HepG2 (cell line): Measurements from ENCODE around the gene FASTKD1. TPM values are rescaled to one million over a fixed set of nuclear protein-coding genes. Genes with fewer than 3 reads are reported as not detected.

Source experiments
- ATAC-seq: fragments of 200-7000 bp; cut with Tn5 transposase; 3 replicates; pipeline ENCODE4 v1.9.1; 2020; ENCODE audit warnings: mild to moderate bottlenecking, moderate library complexity
- BruUV-seq: library from RNA; stranded (reverse); fragments of 400-500 nt; replicated peaks from 2 replicates; lab custom pipeline; 2021; lab: Mats Ljungman, UMichigan
- CTCF ChIA-PET: fragments of 300-600 bp; formaldehyde crosslinking; extraction: SDS; loops from one replicate; lab custom pipeline; 2021; ENCODE audit warnings: low total read pairs, inconsistent platforms, low intra/inter-chr PET ratio; lab: Yijun Ruan, JAX
- POLR2A ChIA-PET: fragments of 350-600 bp; sonication (Branson Sonifier 250); formaldehyde crosslinking; loops from one replicate; lab custom pipeline; 2020; ENCODE audit warnings: antibody characterized with exemption, inconsistent platforms; lab: Yijun Ruan, JAX
- DNase-seq: peaks from one replicate; pipeline ENCODE4 v3.0.0-alpha.2; 2015; ENCODE audit warnings: low spot score
- FAIRE-seq: peaks from 3 replicates; lab custom pipeline; 2011; peaks lifted over from hg19 to GRCh38; lab: Jason Lieb, UNC
- H2AFZ ChIP-seq: one replicate; pipeline ENCODE4 v1.6.1; 2011; ENCODE audit warnings: low read length, inconsistent platforms
- H3K27ac ChIP-seq: fragments of 300-600 bp; 3 replicates; pipeline ENCODE4 v1.8.0; 2011; ENCODE audit warnings: mixed run types, mild to moderate bottlenecking, mixed read lengths, low read length, inconsistent platforms; ENCODE audit not compliant: insufficient read depth; ENCODE audit errors: extremely low read length
- H3K27me3 ChIP-seq, 2 experiments: fragments of 200-600 bp in 1 of 2; 2 replicates in 1 of 2; 3 replicates in 1 of 2; pipeline versions ENCODE4 v1.6.0 to v1.8.0; 2011; ENCODE audit warnings: low read length in 2 of 2, mild to moderate bottlenecking in 2 of 2, moderate library complexity in 2 of 2, inconsistent platforms in 1 of 2; ENCODE audit not compliant: insufficient read depth in 2 of 2, control insufficient read depth in 1 of 2
- H3K36me3 ChIP-seq, 2 experiments: fragments of 200-600 bp in 1 of 2; replicated peaks in 1 of 2; 2 replicates in 1 of 2; 3 replicates in 1 of 2; pipeline versions ENCODE4 v1.5.1 to v1.8.0; 2011; ENCODE audit warnings: low read length in 2 of 2, inconsistent platforms in 1 of 2; ENCODE audit not compliant: insufficient read depth in 2 of 2, control insufficient read depth in 1 of 2
- H3K4me1 ChIP-seq: 2 replicates; pipeline ENCODE4 v1.5.1; 2012; ENCODE audit warnings: low read length, inconsistent platforms; ENCODE audit not compliant: insufficient read depth
- H3K4me2 ChIP-seq: 2 replicates; pipeline ENCODE4 v1.6.0; 2011; ENCODE audit warnings: low read depth, low read length, inconsistent platforms
- H3K4me3 ChIP-seq, 3 experiments: fragments of 200-600 bp in 1 of 3; sonication (generic), shearing (Covaris generic) in 1 of 3; replicated peaks in 1 of 3; 2 replicates each; pipeline ENCODE4 v1.5.1; 2011 to 2016; ENCODE audit warnings: low read length in 3 of 3, inconsistent platforms in 2 of 3, low read depth in 2 of 3, mild to moderate bottlenecking in 2 of 3, control low read depth in 1 of 3, mixed read lengths in 1 of 3; ENCODE audit not compliant: insufficient read depth in 1 of 3
- H3K79me2 ChIP-seq: one replicate; pipeline ENCODE4 v1.6.1; 2011; ENCODE audit warnings: low read length, inconsistent platforms; ENCODE audit not compliant: insufficient read depth
- H3K9ac ChIP-seq: 2 replicates; pipeline ENCODE4 v1.6.0; 2011; ENCODE audit warnings: mild to moderate bottlenecking, low read depth, low read length, inconsistent platforms; ENCODE audit not compliant: insufficient read depth
- H3K9me3 ChIP-seq: 2 replicates; pipeline ENCODE4 v1.5.1; 2012; ENCODE audit warnings: mild to moderate bottlenecking, low read length
- H4K20me1 ChIP-seq: 2 replicates; pipeline ENCODE4 v1.6.0; 2011; ENCODE audit warnings: inconsistent platforms, mild to moderate bottlenecking, low read length, moderate library complexity; ENCODE audit not compliant: insufficient read depth
- ARID2 ChIP-seq: sonication (generic); formaldehyde crosslinking; IDR thresholded peaks from 2 replicates; pipeline ENCODE4 v1.8.1; 2022; ENCODE audit warnings: mild to moderate bottlenecking, missing genetic modification reagents, borderline replicate concordance
- DRAP1 ChIP-seq: IDR thresholded peaks from 2 replicates; pipeline ENCODE4 v1.6.1; 2016; ENCODE audit warnings: missing genetic modification reagents, missing compliant biosample characterization
- ELF3 ChIP-seq: IDR thresholded peaks from 2 replicates; pipeline ENCODE4 v1.6.1; 2016; ENCODE audit warnings: missing genetic modification reagents, missing compliant biosample characterization
- HCFC1 ChIP-seq: fragments of 150-350 bp; IDR thresholded peaks from 2 replicates; pipeline ENCODE4 v1.6.1; 2014; ENCODE audit warnings: low read depth, low read length
- HMGXB3 ChIP-seq: sonication (generic); formaldehyde crosslinking; IDR thresholded peaks from 2 replicates; pipeline ENCODE4 v1.4.0; 2020; ENCODE audit warnings: missing genetic modification reagents, borderline replicate concordance
- HNRNPLL ChIP-seq: fragments of 200-400 bp; formaldehyde crosslinking; IDR thresholded peaks from 2 replicates; pipeline ENCODE4 v1.6.1; 2017; ENCODE audit warnings: mild to moderate bottlenecking, low read depth, low read length; ENCODE audit not compliant: poor library complexity, severe bottlenecking
- NRL ChIP-seq: sonication (generic); formaldehyde crosslinking; IDR thresholded peaks from 2 replicates; pipeline ENCODE4 v1.5.0; 2020; ENCODE audit warnings: missing genetic modification reagents, mild to moderate bottlenecking, moderate library complexity, borderline replicate concordance
- PAF1 ChIP-seq: IDR thresholded peaks from 2 replicates; pipeline ENCODE4 v1.6.1; 2016; ENCODE audit warnings: missing genetic modification reagents, missing compliant biosample characterization
- RFXAP ChIP-seq: sonication (generic); formaldehyde crosslinking; IDR thresholded peaks from 2 replicates; pipeline ENCODE4 v1.4.0; 2020; ENCODE audit warnings: missing genetic modification reagents, borderline replicate concordance
- TIGD3 ChIP-seq: sonication (generic); formaldehyde crosslinking; IDR thresholded peaks from 2 replicates; pipeline ENCODE4 v1.5.1; 2020; ENCODE audit warnings: mild to moderate bottlenecking, missing genetic modification reagents, borderline replicate concordance
- TRIM22 ChIP-seq: fragments of 450-650 bp; IDR thresholded peaks from 2 replicates; pipeline ENCODE4 v1.6.1; 2017
- U2AF2 ChIP-seq: fragments of 200-400 bp; formaldehyde crosslinking; IDR thresholded peaks from 2 replicates; pipeline ENCODE4 v1.6.1; 2017; ENCODE audit warnings: low read depth, mild to moderate bottlenecking, low read length
- ZNF512 ChIP-seq: sonication (generic); formaldehyde crosslinking; IDR thresholded peaks from 2 replicates; pipeline ENCODE4 v1.4.0; 2020; ENCODE audit warnings: mild to moderate bottlenecking, missing genetic modification reagents
- WGBS: methylation state at CpG from one replicate; pipeline ENCODE4 v1.1.6; 2017; ENCODE audit warnings: low lambda C conversion rate; 5-methylcytosine and 5-hydroxymethylcytosine counted together
- in situ Hi-C: cut with HindIII; loops from 2 replicates; pipeline ENCODE4 v1.10.0; 2017; ENCODE audit warnings: low pct_unique_long_range_greater_than_20kb; ENCODE audit not compliant: extremely low pct_ligation_motif_present
- intact Hi-C: fragments of 100-400 bp; cut with micrococcal nuclease; formaldehyde crosslinking; loops from one replicate; pipeline ENCODE4 v1.10.0; 2022; ENCODE audit not compliant: unreplicated experiment
- polyA plus RNA-seq, 8 experiments: library from polyadenylated mRNA; depleted of rRNA in 3 of 8; stranded (reverse) in 7 of 8; unstranded in 1 of 8; fragments of >200 nt; fragmentation: Illumina TruSeq in 4 of 8; extraction: Trizol in 4 of 8; gene quantifications; 2 replicates each; pipeline versions ENCODE4 v1.2.1 to v1.2.3, GENCODE V29; 2011 to 2016; ENCODE audit warnings: low read depth in 4 of 8, missing spikeins in 1 of 8, mixed read lengths in 1 of 8; ENCODE audit not compliant: insufficient read depth in 1 of 8
- total RNA-seq, 5 experiments: library from RNA; depleted of rRNA; stranded (reverse); fragments of >200 nt; fragmentation: Illumina TruSeq; extraction: Trizol; gene quantifications; 2 replicates each; pipeline ENCODE4 v1.2.3, GENCODE V29; 2016; ENCODE audit warnings: low read depth in 1 of 5
- TF ChIP-seq, protein P1 (sequence below): sonication (generic); formaldehyde crosslinking; IDR thresholded peaks from 2 replicates; pipeline ENCODE4 v1.4.0; 2020; ENCODE audit warnings: missing genetic modification reagents, borderline replicate concordance

FASTKD1 gene
- total and polyA plus RNA-seq, 2 of the 13 experiments (the other 11 are each of a cell fraction or from before 2014, with no cell fraction given), result 35.0 to 38.0 TPM

DNA sequence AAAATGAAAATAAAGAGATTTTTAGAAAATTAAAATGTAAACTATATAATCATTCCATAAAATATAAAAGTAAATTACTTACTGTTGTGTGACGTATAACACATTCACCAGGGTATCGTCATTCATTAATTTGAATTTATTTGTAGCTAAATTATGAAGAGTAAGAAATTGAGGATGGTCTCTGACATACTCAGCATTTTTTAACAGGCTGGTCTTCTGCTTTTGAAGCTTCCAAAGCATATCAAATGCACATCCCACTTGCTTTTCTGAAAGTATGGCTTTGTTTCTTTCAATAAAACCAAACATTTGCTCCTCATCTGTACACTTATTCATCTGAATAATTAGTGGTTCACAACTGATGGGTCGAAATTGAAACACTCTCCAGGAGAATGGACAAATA lies 2.1 kb downstream of the FASTKD1 start:
- ATAC-seq (no peak), FAIRE-seq (no peak), DNase-seq (no peak)
- Histone ChIP-seq H3K9me3 (no peaks in the 10 kb centered on the region), H4K20me1 (no peaks in the 10 kb centered on the region), H3K36me3 (no peaks in the 10 kb centered on the region; a peak in 1 of 5 replicates), H3K4me1 (peaks cover 21% of the 10 kb centered on the region), H3K27me3 (no peaks in the 10 kb centered on the region; a peak in 1 of 5 replicates), H2AFZ (no peak overlapping the region), H3K4me3 (no peak overlapping the region), H3K9ac (no peak overlapping the region), H3K4me2 (peak overlapping the region; percentile 93), H3K27ac (no peak overlapping the region), H3K79me2 (peaks cover 24% of the 10 kb centered on the region)
- in situ Hi-C loops (no loop called here), intact Hi-C loops (loop anchor here (5.0 kb wide), 2 partner anchors 94 to 111 kb away; partner anchors contain the start of gene BBS5)
- WGBS, result 95% methylated on average over 3 of the region's 3 CpGs
- ChIA-PET POLR2A (interaction anchor here (3.5 kb wide), 1 partner anchor 13 kb away, joined by 21 read pairs; the partner anchor contains the start of gene PPIG), CTCF (no interaction called here)
- no TSS peak for BruUV-seq
- TF ChIP-seq NRL (CRISPR knock-in tag) (no peak), PAF1 (no peak), U2AF2 (no peak), ZNF512 (CRISPR knock-in tag) (no peak), HNRNPLL (no peak), ARID2 (no peak), TIGD3 (CRISPR knock-in tag) (no peak), HCFC1 (no peak), RFXAP (CRISPR knock-in tag) (no peak), ELF3 (CRISPR knock-in tag) (no peak), HMGXB3 (CRISPR knock-in tag) (no peak), TRIM22 (no peak), DRAP1 (no peak)
- TF ChIP-seq, protein P1, sequence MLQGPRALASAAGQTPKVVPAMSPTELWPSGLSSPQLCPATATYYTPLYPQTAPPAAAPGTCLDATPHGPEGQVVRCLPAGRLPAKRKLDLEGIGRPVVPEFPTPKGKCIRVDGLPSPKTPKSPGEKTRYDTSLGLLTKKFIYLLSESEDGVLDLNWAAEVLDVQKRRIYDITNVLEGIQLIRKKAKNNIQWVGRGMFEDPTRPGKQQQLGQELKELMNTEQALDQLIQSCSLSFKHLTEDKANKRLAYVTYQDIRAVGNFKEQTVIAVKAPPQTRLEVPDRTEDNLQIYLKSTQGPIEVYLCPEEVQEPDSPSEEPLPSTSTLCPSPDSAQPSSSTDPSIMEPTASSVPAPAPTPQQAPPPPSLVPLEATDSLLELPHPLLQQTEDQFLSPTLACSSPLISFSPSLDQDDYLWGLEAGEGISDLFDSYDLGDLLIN (CRISPR knock-in tag), result no peak
